RWPE1 (cell line): ENCODE data around the gene ZNF205.

ENCODE experiments used
- CTCF ChIA-PET: fragments of 350-600 bp; sonication (Branson Sonifier 250); formaldehyde crosslinking; extraction: SDS; loops from one replicate; lab custom pipeline; 2021; lab: Yijun Ruan, JAX
- POLR2A ChIA-PET: fragments of 400-600 bp; formaldehyde crosslinking; extraction: SDS; loops from one replicate; lab custom pipeline; 2020; ENCODE audit warnings: antibody characterized with exemption; ENCODE audit not compliant: low non-redundant PET; lab: Yijun Ruan, JAX
- DNase-seq: peaks from one replicate; pipeline ENCODE4 v3.0.0; 2012; ENCODE audit warnings: low spot score
- H3K27ac ChIP-seq: fragments of 450-650 bp; 2 replicates; pipeline ENCODE4 v1.5.1; 2017
- TF ChIP-seq, protein P1 (sequence below): fragments of 450-650 bp; conservative IDR thresholded peaks from 2 replicates; pipeline ENCODE4 v1.5.1; 2017; ENCODE audit warnings: low read depth, mild to moderate bottlenecking

The ZNF205 gene

DNA sequence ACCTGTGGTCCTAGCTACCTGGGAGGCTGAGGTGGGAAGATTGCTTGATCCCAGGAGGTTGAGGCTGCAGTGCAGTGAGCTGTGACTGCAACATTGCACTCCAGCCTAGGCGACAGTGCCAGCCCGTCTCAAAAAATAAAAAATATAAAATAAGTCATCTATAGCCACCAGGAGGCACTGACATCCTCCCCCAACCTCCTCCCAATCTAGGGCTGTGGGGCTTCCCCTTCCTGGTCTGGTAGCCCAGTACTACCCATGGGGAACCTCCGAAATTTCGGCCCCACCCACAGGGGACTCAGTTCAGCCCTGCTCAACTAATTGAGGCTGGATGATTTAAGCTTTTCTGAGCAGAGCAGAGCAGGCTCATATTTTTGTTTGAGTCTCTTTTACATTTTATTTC is 16.5 kb upstream of the ZNF205 start:
- ChIA-PET CTCF (interaction anchor here (0.6 to 1.4 kb wide), 3 partner anchors 8 to 400 kb away, joined by 3 to 6 read pairs (median 3); no protein-coding TSS in a partner anchor), POLR2A (interaction anchor here (0.7 kb wide), 1 partner anchor 48 kb away, joined by 9 read pairs; no protein-coding TSS in a partner anchor)
- H3K27ac ChIP-seq: no peak overlapping the region
- TF ChIP-seq, protein P1, sequence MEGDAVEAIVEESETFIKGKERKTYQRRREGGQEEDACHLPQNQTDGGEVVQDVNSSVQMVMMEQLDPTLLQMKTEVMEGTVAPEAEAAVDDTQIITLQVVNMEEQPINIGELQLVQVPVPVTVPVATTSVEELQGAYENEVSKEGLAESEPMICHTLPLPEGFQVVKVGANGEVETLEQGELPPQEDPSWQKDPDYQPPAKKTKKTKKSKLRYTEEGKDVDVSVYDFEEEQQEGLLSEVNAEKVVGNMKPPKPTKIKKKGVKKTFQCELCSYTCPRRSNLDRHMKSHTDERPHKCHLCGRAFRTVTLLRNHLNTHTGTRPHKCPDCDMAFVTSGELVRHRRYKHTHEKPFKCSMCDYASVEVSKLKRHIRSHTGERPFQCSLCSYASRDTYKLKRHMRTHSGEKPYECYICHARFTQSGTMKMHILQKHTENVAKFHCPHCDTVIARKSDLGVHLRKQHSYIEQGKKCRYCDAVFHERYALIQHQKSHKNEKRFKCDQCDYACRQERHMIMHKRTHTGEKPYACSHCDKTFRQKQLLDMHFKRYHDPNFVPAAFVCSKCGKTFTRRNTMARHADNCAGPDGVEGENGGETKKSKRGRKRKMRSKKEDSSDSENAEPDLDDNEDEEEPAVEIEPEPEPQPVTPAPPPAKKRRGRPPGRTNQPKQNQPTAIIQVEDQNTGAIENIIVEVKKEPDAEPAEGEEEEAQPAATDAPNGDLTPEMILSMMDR: no peak
- no peak for DNase-seq

DNA sequence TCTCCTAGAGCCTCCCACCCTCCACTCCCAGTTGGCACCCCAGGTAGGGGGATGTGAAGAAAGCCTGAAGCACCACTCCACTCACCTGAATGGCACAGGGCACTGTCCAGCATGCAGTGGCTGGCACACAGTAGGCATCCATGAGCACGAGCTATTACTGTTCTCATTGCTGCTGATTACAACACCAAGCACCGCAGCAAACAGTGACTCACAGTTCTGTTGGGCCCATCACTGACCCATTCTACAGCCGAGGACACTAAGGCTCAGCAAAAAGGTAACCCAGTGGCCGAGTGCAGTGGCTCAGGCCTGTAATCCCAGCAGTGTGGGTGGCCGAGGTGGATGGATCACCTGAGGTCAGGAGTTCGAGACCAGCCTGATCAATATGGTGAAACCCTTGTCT is 16.0 kb upstream of the ZNF205 start:
- DNase-seq: no peak
- CTCF ChIA-PET: interaction anchor here (0.5 to 1.4 kb wide), 4 partner anchors 9 to 400 kb away, joined by 3 to 6 read pairs (median 3); no protein-coding TSS in a partner anchor
- POLR2A ChIA-PET: no interaction called here
- H3K27ac ChIP-seq: no peak overlapping the region
- TF ChIP-seq, protein P1: no peak

DNA sequence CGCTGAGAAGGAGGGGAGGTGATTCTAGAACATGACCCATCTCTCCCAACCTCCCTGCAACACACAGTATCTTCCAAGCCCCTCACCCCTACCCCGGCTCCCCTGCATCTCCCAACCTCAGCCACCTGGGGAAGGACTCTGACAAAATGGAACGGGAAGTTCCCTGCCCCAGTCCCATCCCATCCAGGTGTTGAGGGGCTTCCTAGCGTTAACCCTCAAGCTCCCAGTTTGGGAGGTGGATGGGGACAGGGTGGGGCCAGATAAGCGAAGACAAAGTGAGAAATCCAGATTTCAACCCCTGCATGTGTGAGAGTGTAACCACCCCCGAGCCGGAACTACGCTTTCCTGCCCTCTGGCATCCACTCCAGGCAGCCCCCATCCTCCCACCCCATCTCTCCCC is 15.1 kb upstream of the ZNF205 start:
- CTCF ChIA-PET: interaction anchor here (0.5 to 0.7 kb wide), 2 partner anchors 31 to 34 kb away, joined by 3 read pairs; no protein-coding TSS in a partner anchor
- POLR2A ChIA-PET: no interaction called here

DNA sequence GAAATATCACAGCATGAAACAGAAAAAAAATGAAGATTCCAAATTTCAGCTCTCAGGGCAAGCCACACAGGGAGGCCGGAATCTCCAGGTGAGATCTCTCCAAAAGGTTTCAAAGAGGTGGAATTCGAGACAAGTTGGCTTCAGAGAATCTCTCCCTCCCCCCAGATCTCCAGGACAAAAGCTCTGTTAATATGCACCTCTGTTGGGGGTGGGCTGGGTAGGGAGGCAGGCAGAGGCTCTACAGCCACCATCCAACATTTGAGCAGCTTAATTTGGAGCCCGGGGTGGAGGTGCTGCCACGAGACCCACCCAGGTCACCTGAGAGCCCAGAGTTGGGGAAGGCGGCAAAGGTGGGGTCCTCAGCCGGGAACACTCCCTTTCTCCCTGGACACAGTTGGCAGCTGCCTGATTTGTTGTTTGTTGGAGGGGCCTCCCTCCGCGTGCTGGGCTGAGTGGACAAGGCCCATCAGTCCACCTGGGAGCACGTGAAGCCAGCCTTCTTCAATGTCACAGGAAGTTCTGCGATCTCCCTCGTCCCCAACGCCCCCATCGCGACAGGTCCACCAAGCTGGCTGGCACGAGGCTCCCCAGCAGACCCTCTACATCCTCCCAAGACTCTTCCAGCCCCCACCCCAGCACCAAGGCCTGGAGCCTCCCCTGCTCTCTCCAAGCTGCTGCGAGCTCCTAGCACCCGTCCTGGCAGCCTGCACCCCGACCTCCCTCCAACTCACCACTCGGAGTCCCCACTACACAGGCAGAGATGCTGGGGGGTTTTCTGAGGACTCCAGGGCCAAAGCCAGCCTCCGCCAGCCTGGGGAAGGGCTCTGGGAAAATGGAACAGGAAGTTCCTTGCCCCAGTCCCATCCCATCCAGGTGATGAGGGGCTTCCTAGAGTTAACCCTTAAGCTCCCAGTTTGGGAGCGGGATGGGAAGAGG is 13.7 kb upstream of the ZNF205 start, which contains the start of gene ZSCAN10:
Gene ZSCAN10 (minus strand): TSS at position 836 of the 936 bp plus-strand sequence. CDS start 6,357 bp downstream, outside the sequence.
- POLR2A ChIA-PET: no interaction called here
- CTCF ChIA-PET: interaction anchor here (0.6 to 1.6 kb wide), 4 partner anchors 40 to 67 kb away, joined by 3 to 4 read pairs (median 4); no protein-coding TSS in a partner anchor
- DNase-seq: no peak
- TF ChIP-seq, protein P1: no peak
- H3K27ac ChIP-seq: peak within 1 kb of the TSS; percentile 62

More for the DNA sequence above, 15.1 kb upstream of the ZNF205 start:
- DNase-seq: no peak
- no peak overlapping the region for H3K27ac ChIP-seq
- TF ChIP-seq, protein P1: no peak

DNA sequence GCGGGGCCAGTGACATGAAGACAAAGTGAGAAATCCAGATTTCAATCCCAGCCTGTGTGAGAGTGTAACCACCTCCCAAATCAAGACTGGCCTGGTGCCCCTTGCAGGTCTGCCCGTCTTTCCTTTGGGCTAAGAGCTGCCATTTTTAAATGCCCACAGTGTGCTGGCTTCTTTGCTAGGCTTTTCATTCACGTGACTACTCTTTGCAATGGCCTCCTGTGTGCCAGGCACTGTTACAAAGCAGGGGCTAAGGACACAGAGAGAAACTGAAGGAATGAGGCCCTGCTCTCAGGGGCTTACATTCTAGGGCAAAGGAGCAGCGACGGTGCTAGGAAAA is 13.0 kb upstream of the ZNF205 start:
- H3K27ac ChIP-seq: peak overlapping the region; percentile 62
- TF ChIP-seq, protein P1: no peak
- DNase-seq: no peak
- ChIA-PET POLR2A (no interaction called here), CTCF (interaction anchor here (0.6 to 1.6 kb wide), 3 partner anchors 40 to 696 kb away, joined by 3 to 4 read pairs (median 4); no protein-coding TSS in a partner anchor)
